ENCODE results near the gene TPX2. TPM values are rescaled to one million over a fixed set of nuclear protein-coding genes. Genes with fewer than 3 reads are reported as not detected.

The TPX2 gene
- total and polyA plus RNA-seq, 2 of the 8 experiments (the other 6 are each of a cell fraction or from before 2014, with no cell fraction given): 43.6 to 125 TPM

DNA sequence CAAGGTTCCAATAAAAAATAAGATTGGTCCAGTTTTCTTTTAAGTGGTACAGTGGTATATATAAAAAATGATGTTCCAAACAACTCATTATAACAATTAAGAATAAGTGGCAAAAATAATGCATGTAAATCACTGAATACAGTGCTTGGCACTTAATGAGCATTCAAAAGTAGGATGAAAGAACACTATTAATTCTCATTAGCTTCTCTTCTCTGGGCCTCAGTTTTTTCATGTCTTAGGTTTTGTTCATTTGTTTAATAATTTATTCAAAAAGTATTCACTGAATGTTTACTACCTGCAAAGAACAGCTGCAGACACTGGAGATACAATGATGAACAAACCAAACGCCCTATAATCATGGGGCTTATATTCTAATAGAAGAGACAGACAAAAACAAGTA, 37.5 kb upstream of the TPX2 start:
- Histone ChIP-seq H2BK5ac (ENCODE audit: low read depth, low read length) (no peak overlapping the region), H3K4me1 (replicated peaks in 1 of 4; ENCODE audit: control insufficient read depth in 3 of 4, insufficient read depth in 4 of 4, low read length in 3 of 4) (peaks cover 0 to 5% (median 0%) of the 10 kb centered on the region in 4 experiments; a peak in 2 of 7 replicates), H3K9ac (replicated peaks in 1 of 4; ENCODE audit: extremely low read depth in 1 of 4, low read depth in 3 of 4, low read length in 3 of 4) (no peak overlapping the region), H2BK20ac (ENCODE audit: low read length) (no peak overlapping the region), H3K79me1 (ENCODE audit: low read depth, low read length) (peaks cover 3% of the 10 kb centered on the region; the same call in 1 of the 2 replicates), H3K79me2 (ENCODE audit: control insufficient read depth in 1 of 2, insufficient read depth in 2 of 2, low read length in 2 of 2) (peaks cover 3 to 53% of the 10 kb centered on the region in 2 experiments; a peak in 3 of 4 replicates), H2BK120ac (replicated peaks; ENCODE audit: low read depth, low read length) (no peak overlapping the region), H3K27me3 (replicated peaks in 1 of 4; ENCODE audit: control insufficient read depth in 3 of 4, extremely low read depth in 1 of 4, insufficient read depth in 3 of 4, low read length in 3 of 4) (no peaks in the 10 kb centered on the region), H2AFZ (ENCODE audit: low read length) (no peak overlapping the region), H4K8ac (ENCODE audit: extremely low read depth, insufficient read depth, low read length) (no peak overlapping the region), H3K36me3 (ENCODE audit: control insufficient read depth in 2 of 4, insufficient read depth in 4 of 4, low read length in 3 of 4) (peaks cover 0 to 3% (median under 1%) of the 10 kb centered on the region in 4 experiments; a peak in 1 of 8 replicates), H4K20me1 (replicated peaks in 1 of 2; ENCODE audit: control insufficient read depth in 1 of 2, insufficient read depth in 2 of 2, low read length in 2 of 2) (peaks cover 0 to 6% of the 10 kb centered on the region in 2 experiments), H3K14ac (ENCODE audit: insufficient read length) (no peak overlapping the region), H3K23ac (ENCODE audit: insufficient read length) (no peak overlapping the region), H3K4ac (replicated peaks; ENCODE audit: insufficient read length, low read depth, low read length) (no peak overlapping the region), H2BK12ac (ENCODE audit: low read depth, low read length) (no peak overlapping the region), H3K56ac (replicated peaks; ENCODE audit: insufficient read length, low read depth, low read length) (no peak overlapping the region), H3K4me2 (ENCODE audit: insufficient read depth in 1 of 2, low read depth in 2 of 2, low read length in 2 of 2) (no peak overlapping the region), H4K91ac (replicated peaks; ENCODE audit: insufficient read length, low read length) (no peak overlapping the region), H3K9me3 (ENCODE audit: insufficient read depth in 2 of 2, low read depth in 1 of 2, low read length in 1 of 2) (no peaks in the 10 kb centered on the region), H2BK15ac (ENCODE audit: low read length) (no peak overlapping the region), H4K5ac (ENCODE audit: insufficient read length, low read depth, low read length) (no peak overlapping the region), H3K18ac (ENCODE audit: extremely low read depth, low read length) (no peak overlapping the region), H2AK5ac (ENCODE audit: low read depth, low read length) (no peak overlapping the region), H3K4me3 (ENCODE audit: extremely low read depth in 1 of 4, insufficient read depth in 2 of 4, low read depth in 3 of 4, low read length in 4 of 4) (no peak overlapping the region), H3K23me2 (ENCODE audit: low read depth, low read length) (no peaks in the 10 kb centered on the region), H3K27ac (ENCODE audit: low read depth, low read length) (no peak overlapping the region)
- DNase-seq (ENCODE audit: low read depth in 1 of 2, low spot score in 2 of 2) (no peak), FAIRE-seq (no peak)
- POLR2A ChIA-PET (ENCODE audit: partially characterized antibody): interaction anchor here (2.0 to 4.8 kb wide), 2 partner anchors 11 to 19 kb away, joined by 7 to 35 read pairs; no protein-coding TSS in a partner anchor
- 97% methylated on average over 1 of the region's 1 CpG; no CpG with 5 or more reads in 1 of the 2 experiments for WGBS, 2 experiments (ENCODE audit: extremely low coverage in 1 of 2, insufficient coverage in 1 of 2, insufficient read length in 1 of 2, insufficient replicate concordance in 2 of 2, low coverage in 1 of 2, low lambda C conversion rate in 2 of 2, missing lambda C conversion rate in 1 of 2)
- CTCF ChIA-PET (ENCODE audit: partially characterized antibody): interaction anchor here (0.9 to 6.2 kb wide), 3 partner anchors 11 to 40 kb away, joined by 3 to 40 read pairs (median 28); no protein-coding TSS in a partner anchor
- TF ChIP-seq FOSL1 (IDR thresholded peaks at IDR 0.05; ENCODE audit: insufficient read depth, low read depth, low read length): no peak
- no peak for TF ChIP-seq TAF7 (optimal IDR thresholded peaks at IDR 0.05; ENCODE audit: borderline replicate concordance, low read depth, low read length)
- TF ChIP-seq BCL11A (IDR thresholded peaks at IDR 0.05; ENCODE audit: low read depth in 2 of 2, low read length in 2 of 2): no peak
- no peak for TF ChIP-seq CHD2 (IDR thresholded peaks at IDR 0.05; ENCODE audit: low read length)
- no peak for TF ChIP-seq POLR2A (IDR thresholded peaks at IDR 0.05; ENCODE audit: control extremely low read depth in 1 of 2, low read depth in 2 of 2, low read length in 2 of 2)
- no peak for TF ChIP-seq TAF1 (IDR thresholded peaks at IDR 0.05; ENCODE audit: low read depth, low read length)
- TF ChIP-seq EGR1 (IDR thresholded peaks at IDR 0.05; ENCODE audit: borderline replicate concordance, low read depth, low read length): no peak
- TF ChIP-seq GABPA (IDR thresholded peaks at IDR 0.05; ENCODE audit: borderline replicate concordance, insufficient read depth, low read length): no peak
- no peak for TF ChIP-seq TEAD4 (IDR thresholded peaks at IDR 0.05; ENCODE audit: low read depth, low read length)
- no peak for TF ChIP-seq SIRT6 (IDR thresholded peaks at IDR 0.05; ENCODE audit: low read length)
- no peak for TF ChIP-seq CREB1 (IDR thresholded peaks at IDR 0.05)
- TF ChIP-seq, protein P1, sequence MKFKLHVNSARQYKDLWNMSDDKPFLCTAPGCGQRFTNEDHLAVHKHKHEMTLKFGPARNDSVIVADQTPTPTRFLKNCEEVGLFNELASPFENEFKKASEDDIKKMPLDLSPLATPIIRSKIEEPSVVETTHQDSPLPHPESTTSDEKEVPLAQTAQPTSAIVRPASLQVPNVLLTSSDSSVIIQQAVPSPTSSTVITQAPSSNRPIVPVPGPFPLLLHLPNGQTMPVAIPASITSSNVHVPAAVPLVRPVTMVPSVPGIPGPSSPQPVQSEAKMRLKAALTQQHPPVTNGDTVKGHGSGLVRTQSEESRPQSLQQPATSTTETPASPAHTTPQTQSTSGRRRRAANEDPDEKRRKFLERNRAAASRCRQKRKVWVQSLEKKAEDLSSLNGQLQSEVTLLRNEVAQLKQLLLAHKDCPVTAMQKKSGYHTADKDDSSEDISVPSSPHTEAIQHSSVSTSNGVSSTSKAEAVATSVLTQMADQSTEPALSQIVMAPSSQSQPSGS (IDR thresholded peaks at IDR 0.05; ENCODE audit: low read length): no peak
- TF ChIP-seq, protein P2, sequence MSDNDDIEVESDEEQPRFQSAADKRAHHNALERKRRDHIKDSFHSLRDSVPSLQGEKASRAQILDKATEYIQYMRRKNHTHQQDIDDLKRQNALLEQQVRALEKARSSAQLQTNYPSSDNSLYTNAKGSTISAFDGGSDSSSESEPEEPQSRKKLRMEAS (IDR thresholded peaks at IDR 0.05): no peak
